Natural killer cell (primary cell): ENCODE data around the gene LARP1B. TPM values are rescaled to one million over a fixed set of nuclear protein-coding genes. Genes with fewer than 3 reads are reported as not detected.

ENCODE experiments used
- ATAC-seq, 3 donors: fragments of 150-1000 bp in 2 of 3; fragments of 200-7000 bp in 1 of 3; cut with Tn5 transposase; 1 replicate in 1 of 3; 2 replicates in 2 of 3; pipeline ENCODE4 v1.10.0; 2021; ENCODE audit warnings: mild to moderate bottlenecking in 2 of 3, moderate library complexity in 2 of 3
- DNase-seq, 2 donors: peaks; one replicate each; pipeline versions ENCODE4 v3.0.0 to v3.0.0-alpha.2; 2013 to 2021; ENCODE audit warnings: mixed read lengths in 1 of 2
- H3K27ac ChIP-seq: one replicate; pipeline ENCODE4 v1.5.1; 2013; ENCODE audit warnings: mild to moderate bottlenecking, low read length
- H3K27me3 ChIP-seq: one replicate; pipeline ENCODE4 v1.6.1; 2013; ENCODE audit warnings: low read length; ENCODE audit not compliant: control insufficient read depth, insufficient read depth
- H3K36me3 ChIP-seq: one replicate; pipeline ENCODE4 v1.6.1; 2013; ENCODE audit warnings: low read length; ENCODE audit not compliant: control insufficient read depth, insufficient read depth
- H3K4me1 ChIP-seq: one replicate; pipeline ENCODE4 v1.6.1; 2013; ENCODE audit warnings: low read length; ENCODE audit not compliant: control insufficient read depth, insufficient read depth
- H3K4me3 ChIP-seq: one replicate; pipeline ENCODE4 v1.5.1; 2013; ENCODE audit warnings: low read length
- H3K9me3 ChIP-seq: one replicate; pipeline ENCODE4 v1.6.1; 2013; ENCODE audit warnings: low read length; ENCODE audit not compliant: control insufficient read depth, insufficient read depth
- H3K27ac Mint-ChIP-seq, 2 donors: one replicate each; pipeline ENCODE4 v1.8.0; 2022; ENCODE audit warnings: mild to moderate bottlenecking in 2 of 2, mixed read lengths in 2 of 2, moderate library complexity in 1 of 2
- H3K27me3 Mint-ChIP-seq, 2 donors: one replicate each; pipeline ENCODE4 v1.8.0; 2022; ENCODE audit warnings: low read depth in 2 of 2, mixed read lengths in 2 of 2
- H3K36me3 Mint-ChIP-seq: one replicate; pipeline ENCODE4 v1.8.0; 2022; ENCODE audit warnings: mixed read lengths
- H3K4me1 Mint-ChIP-seq, 2 donors: one replicate each; pipeline ENCODE4 v1.8.0; 2022; ENCODE audit warnings: mixed read lengths in 2 of 2
- H3K4me3 Mint-ChIP-seq: one replicate; pipeline ENCODE4 v1.8.0; 2022; ENCODE audit warnings: mild to moderate bottlenecking, moderate library complexity, mixed read lengths
- H3K9me3 Mint-ChIP-seq, 2 donors: one replicate each; pipeline ENCODE4 v1.8.0; 2022; ENCODE audit warnings: mixed read lengths in 2 of 2
- WGBS: methylation state at CpG from one replicate; pipeline ENCODE4 v1.1.7; 2013; ENCODE audit warnings: missing lambda C conversion rate; ENCODE audit not compliant: insufficient coverage; 5-methylcytosine and 5-hydroxymethylcytosine counted together
- intact Hi-C: fragments of 100-400 bp; cut with micrococcal nuclease; formaldehyde crosslinking; loops from one replicate; pipeline ENCODE4 v1.14.2; 2022
- total RNA-seq, 4 donors: library from RNA; stranded (reverse); fragments of 120-200 nt in 1 of 4; gene quantifications; one replicate each; pipeline versions ENCODE4 v1.2.3 to v1.2.4, GENCODE V29; 2013 to 2022
- TF ChIP-seq, protein P1 (sequence below): fragments of 200-600 bp; IDR thresholded peaks from one replicate; pipeline ENCODE4 v1.8.0; 2022; ENCODE audit warnings: antibody characterized with exemption

The LARP1B gene
- total RNA-seq, 3 donors from 2014 or later (not counting 1 experiment from before 2014, with no cell fraction given): 8.5 to 10.7 (median 9.1) TPM

DNA sequence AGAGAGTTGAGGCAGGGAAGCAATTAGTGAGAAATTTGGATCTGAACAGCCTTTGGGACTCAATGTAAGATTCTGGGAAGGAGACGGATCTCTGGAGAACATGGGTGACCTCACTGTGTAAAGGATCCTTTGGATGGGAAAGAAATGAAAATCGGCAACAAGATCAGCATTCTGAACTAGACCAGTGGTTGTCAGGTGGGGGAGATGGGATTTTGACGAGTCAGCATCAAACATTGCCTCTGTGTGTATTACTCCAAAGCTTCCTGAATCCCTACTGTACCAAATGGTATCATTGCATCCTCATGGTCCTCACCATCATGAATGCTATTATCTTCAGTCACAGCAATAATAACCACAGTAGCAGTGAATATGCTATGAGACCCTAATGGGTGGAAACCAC, 173.7 kb downstream of the LARP1B start:
- Mint-ChIP-seq H3K27ac (no peak overlapping the region), H3K36me3 (no peaks in the 10 kb centered on the region), H3K27me3 (peaks cover 8 to 13% of the 10 kb centered on the region in 2 donors), H3K4me1 (no peaks in the 10 kb centered on the region), H3K9me3 (no peaks in the 10 kb centered on the region), H3K4me3 (no peak overlapping the region)
- H3K9me3 ChIP-seq: no peaks in the 10 kb centered on the region
- intact Hi-C loops: no loop called here
- no peaks in the 10 kb centered on the region for H3K36me3 ChIP-seq
- H3K4me3 ChIP-seq: no peak overlapping the region
- H3K4me1 ChIP-seq: no peaks in the 10 kb centered on the region
- WGBS: 83% methylated on average over 3 of the region's 3 CpGs
- no peaks in the 10 kb centered on the region for H3K27me3 ChIP-seq
- H3K27ac ChIP-seq: no peak overlapping the region
- TF ChIP-seq, protein P1, sequence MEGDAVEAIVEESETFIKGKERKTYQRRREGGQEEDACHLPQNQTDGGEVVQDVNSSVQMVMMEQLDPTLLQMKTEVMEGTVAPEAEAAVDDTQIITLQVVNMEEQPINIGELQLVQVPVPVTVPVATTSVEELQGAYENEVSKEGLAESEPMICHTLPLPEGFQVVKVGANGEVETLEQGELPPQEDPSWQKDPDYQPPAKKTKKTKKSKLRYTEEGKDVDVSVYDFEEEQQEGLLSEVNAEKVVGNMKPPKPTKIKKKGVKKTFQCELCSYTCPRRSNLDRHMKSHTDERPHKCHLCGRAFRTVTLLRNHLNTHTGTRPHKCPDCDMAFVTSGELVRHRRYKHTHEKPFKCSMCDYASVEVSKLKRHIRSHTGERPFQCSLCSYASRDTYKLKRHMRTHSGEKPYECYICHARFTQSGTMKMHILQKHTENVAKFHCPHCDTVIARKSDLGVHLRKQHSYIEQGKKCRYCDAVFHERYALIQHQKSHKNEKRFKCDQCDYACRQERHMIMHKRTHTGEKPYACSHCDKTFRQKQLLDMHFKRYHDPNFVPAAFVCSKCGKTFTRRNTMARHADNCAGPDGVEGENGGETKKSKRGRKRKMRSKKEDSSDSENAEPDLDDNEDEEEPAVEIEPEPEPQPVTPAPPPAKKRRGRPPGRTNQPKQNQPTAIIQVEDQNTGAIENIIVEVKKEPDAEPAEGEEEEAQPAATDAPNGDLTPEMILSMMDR: no peak
- ATAC-seq (no peak), DNase-seq (no peak)

DNA sequence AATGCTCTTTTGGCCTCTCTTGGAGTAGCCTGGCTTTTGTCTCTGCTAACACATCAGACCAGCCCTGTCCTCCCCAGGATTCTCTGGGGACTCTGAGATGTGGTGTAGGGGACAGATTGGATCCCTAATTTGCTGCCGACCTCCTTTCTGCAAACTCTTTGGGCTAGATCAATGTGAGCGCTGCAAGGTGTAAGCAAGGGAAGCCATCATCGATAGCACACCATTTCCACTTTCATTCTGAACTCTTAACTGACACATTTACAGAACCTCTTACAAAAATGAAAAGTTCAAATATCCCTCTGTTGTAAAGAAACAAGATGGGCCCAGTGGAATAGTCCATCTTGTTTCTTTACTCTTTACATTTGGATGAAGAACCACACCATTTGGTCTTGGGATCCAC, 179.9 kb downstream of the LARP1B start:
- no peaks in the 10 kb centered on the region for H3K36me3 Mint-ChIP-seq
- no peak overlapping the region for H3K27ac ChIP-seq
- no peaks in the 10 kb centered on the region for H3K36me3 ChIP-seq
- TF ChIP-seq, protein P1: no peak
- no peak for DNase-seq
- H3K27me3 Mint-ChIP-seq: peaks cover 17 to 23% of the 10 kb centered on the region in 2 donors
- WGBS: 95% methylated on average over 3 of the region's 3 CpGs
- ATAC-seq: no peak
- intact Hi-C loops: no loop called here
- no peak overlapping the region for H3K4me3 ChIP-seq
- no peaks in the 10 kb centered on the region for H3K9me3 ChIP-seq
- no peaks in the 10 kb centered on the region for H3K4me1 ChIP-seq
- no peak overlapping the region for H3K4me3 Mint-ChIP-seq
- no peaks in the 10 kb centered on the region for H3K27me3 ChIP-seq
- H3K27ac Mint-ChIP-seq: no peak overlapping the region
- peaks cover 0 to 2% of the 10 kb centered on the region in 2 donors for H3K9me3 Mint-ChIP-seq
- H3K4me1 Mint-ChIP-seq: no peaks in the 10 kb centered on the region

DNA sequence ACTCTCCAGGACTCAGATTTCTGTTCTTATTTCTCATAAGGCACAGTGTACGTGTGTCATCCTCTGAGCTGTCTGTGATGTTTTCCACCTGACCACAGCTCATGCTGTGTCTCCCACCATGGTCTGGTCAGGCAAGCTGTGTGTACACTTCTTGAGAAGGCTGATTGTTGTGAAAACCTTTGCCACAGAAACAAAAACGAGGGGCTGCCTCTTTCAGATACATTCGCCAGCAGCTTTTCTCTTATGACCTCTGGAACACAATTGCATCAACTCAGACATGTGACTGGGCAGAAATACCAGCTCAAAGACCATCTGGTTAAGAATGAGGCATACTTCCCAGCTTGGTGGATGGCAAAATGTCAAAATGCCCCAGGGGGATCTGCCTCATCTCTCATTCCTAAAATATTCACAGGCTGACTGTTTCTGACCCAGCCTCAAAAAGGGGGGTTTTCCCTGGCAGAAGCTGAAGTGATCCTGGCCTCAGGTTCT, 180.4 kb downstream of the LARP1B start:
- TF ChIP-seq, protein P1: no peak
- H3K9me3 ChIP-seq: no peaks in the 10 kb centered on the region
- H3K4me1 ChIP-seq: no peaks in the 10 kb centered on the region
- Mint-ChIP-seq H3K9me3 (peaks cover 0 to 2% of the 10 kb centered on the region in 2 donors), H3K36me3 (no peaks in the 10 kb centered on the region), H3K27ac (no peak overlapping the region), H3K4me1 (no peaks in the 10 kb centered on the region), H3K27me3 (peaks cover 17 to 23% of the 10 kb centered on the region in 2 donors), H3K4me3 (no peak overlapping the region)
- no peak for DNase-seq
- ATAC-seq: no peak
- H3K36me3 ChIP-seq: no peaks in the 10 kb centered on the region
- no peak overlapping the region for H3K4me3 ChIP-seq
- H3K27me3 ChIP-seq: no peaks in the 10 kb centered on the region
- WGBS: 77% methylated on average over 3 of the region's 3 CpGs
- intact Hi-C loops: no loop called here
- no peak overlapping the region for H3K27ac ChIP-seq

DNA sequence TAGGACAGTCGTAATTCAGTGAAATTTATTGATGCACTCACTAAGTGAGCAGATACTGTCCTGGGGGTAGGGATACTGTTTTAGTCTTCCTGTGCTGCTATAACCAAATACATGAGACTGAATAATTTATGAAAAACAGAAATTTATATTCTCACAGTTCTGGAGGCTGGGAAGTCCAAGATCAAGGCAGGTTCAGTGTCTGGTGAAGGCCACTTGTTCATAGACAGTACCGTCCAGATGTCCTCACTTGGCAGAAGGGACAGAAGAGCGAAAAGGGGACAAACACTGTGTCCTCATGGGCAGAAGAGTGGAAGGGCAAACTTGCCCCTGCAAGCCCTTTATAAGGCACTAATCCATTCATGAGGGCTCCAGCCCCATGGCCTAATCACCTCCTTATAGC, 180.9 kb downstream of the LARP1B start:
- ATAC-seq (no peak), DNase-seq (no peak)
- TF ChIP-seq, protein P1: no peak
- Histone ChIP-seq H3K4me1 (no peaks in the 10 kb centered on the region), H3K27me3 (no peaks in the 10 kb centered on the region), H3K27ac (no peak overlapping the region), H3K36me3 (no peaks in the 10 kb centered on the region), H3K9me3 (no peaks in the 10 kb centered on the region), H3K4me3 (no peak overlapping the region)
- Mint-ChIP-seq H3K4me1 (no peaks in the 10 kb centered on the region), H3K36me3 (no peaks in the 10 kb centered on the region), H3K27me3 (peaks cover 17 to 23% of the 10 kb centered on the region in 2 donors), H3K9me3 (peaks cover 0 to 2% of the 10 kb centered on the region in 2 donors), H3K4me3 (no peak overlapping the region), H3K27ac (no peak overlapping the region)
- intact Hi-C loops: no loop called here
- 78% methylated on average over 3 of the region's 3 CpGs for WGBS
